ENCODE measurements around the gene NYAP1. TPM values are rescaled to one million over a fixed set of nuclear protein-coding genes. Genes with fewer than 3 reads are reported as not detected.

NYAP1 gene
- total and polyA plus RNA-seq, 7 donors: 0.08 to 0.32 (median 0.15) TPM

GRCh38 chr7:100472121-100472851 is 11.4 kb upstream of the NYAP1 start:
- intact Hi-C loops (cut with DNase I): loop anchor here in 1 of 2 donors (10.0 kb wide), 1 partner anchor 253 kb away; the partner anchor contains the start of gene EPO
- Histone ChIP-seq H3K27me3 (ENCODE audit: insufficient read depth in 3 of 3, low read length in 2 of 3) (no peaks in the 10 kb centered on the region), H3K36me3 (ENCODE audit: insufficient read depth in 1 of 2, low read depth in 1 of 2) (peaks cover 0 to 33% of the 10 kb centered on the region in 2 donors), H3K4me3 (no peak overlapping the region), H3K27ac (no peak overlapping the region), H3K4me1 (peaks cover 13% of the 10 kb centered on the region), H3K9me3 (no peaks in the 10 kb centered on the region)
- WGBS, 3 donors: 69 to 73% (median 71%) methylated on average over 16 of the region's 16 CpGs
- ATAC-seq (no peak), DNase-seq (no peak)
- TF ChIP-seq CTCF (IDR thresholded peaks at IDR 0.05): no peak

- Histone ChIP-seq H3K27me3 (ENCODE audit: insufficient read depth in 3 of 3, low read length in 2 of 3) (no peaks in the 10 kb centered on the region), H3K4me3 (no peak overlapping the region), H3K36me3 (ENCODE audit: insufficient read depth in 1 of 2, low read depth in 1 of 2) (peaks cover 0 to 33% of the 10 kb centered on the region in 2 donors), H3K9me3 (no peaks in the 10 kb centered on the region), H3K27ac (no peak overlapping the region), H3K4me1 (peaks cover 19% of the 10 kb centered on the region)
- intact Hi-C loops (cut with DNase I): loop anchor here in 1 of 2 donors (10.0 kb wide), 1 partner anchor 252 kb away; the partner anchor contains the start of gene EPO
- no peak for TF ChIP-seq CTCF (IDR thresholded peaks at IDR 0.05)
- WGBS, 3 donors: 61 to 63% (median 63%) methylated on average over 14 of the region's 14 CpGs
- DNase-seq (peak in 1 of 2 donors; percentile 51), ATAC-seq (no peak)
These were observed 10.8 kb upstream of the NYAP1 start for GRCh38 chr7:100472854-100473499.

GRCh38 chr7:100475549-100475948 is 8.2 kb upstream of the NYAP1 start:
- H3K27ac ChIP-seq: no peak overlapping the region
- no peaks in the 10 kb centered on the region for H3K9me3 ChIP-seq
- H3K4me3 ChIP-seq: peak overlapping the region; percentile 15
- H3K36me3 ChIP-seq (ENCODE audit: insufficient read depth in 1 of 2, low read depth in 1 of 2): peaks cover 0 to 28% of the 10 kb centered on the region in 2 donors
- H3K27me3 ChIP-seq (ENCODE audit: insufficient read depth in 3 of 3, low read length in 2 of 3): no peaks in the 10 kb centered on the region
- H3K4me1 ChIP-seq: peaks cover 20% of the 10 kb centered on the region
- DNase-seq: peak in 1 of 2 donors; percentile 67
- WGBS, 3 donors: 60 to 74% (median 69%) methylated on average over 9 of the region's 9 CpGs
- ATAC-seq: no peak
- TF ChIP-seq CTCF (IDR thresholded peaks at IDR 0.05): no peak
- intact Hi-C loops (cut with DNase I): loop anchor here (5.0 to 10.0 kb wide), 3 partner anchors 67 to 249 kb away; partner anchors contain the start of gene EPO (in 1 of the 2)

- DNase-seq: no peak
- H3K27me3 ChIP-seq (ENCODE audit: insufficient read depth in 3 of 3, low read length in 2 of 3): no peaks in the 10 kb centered on the region
- no peak overlapping the region for H3K27ac ChIP-seq
- peak overlapping the region; percentile 98 for H3K4me3 ChIP-seq
- H3K36me3 ChIP-seq (ENCODE audit: insufficient read depth in 1 of 2, low read depth in 1 of 2): peaks cover 0 to 26% of the 10 kb centered on the region in 2 donors
- intact Hi-C loops (cut with DNase I): loop anchor here (5.0 to 10.0 kb wide), 3 partner anchors 66 to 249 kb away; partner anchors contain the start of gene EPO (in 1 of the 2)
- H3K4me1 ChIP-seq: peaks cover 20% of the 10 kb centered on the region
- WGBS, 3 donors: 26 to 38% (median 35%) methylated on average over 6 of the region's 6 CpGs
- no peaks in the 10 kb centered on the region for H3K9me3 ChIP-seq
- ATAC-seq: no peak
- no peak for TF ChIP-seq CTCF (IDR thresholded peaks at IDR 0.05)
These were observed 7.5 kb upstream of the NYAP1 start for GRCh38 chr7:100476101-100476780.
